ENCODE results near the gene TBC1D22B.
"Not testable (repeated sequence)": the region's sequence is repeated elsewhere in the genome, so short reads cannot be mapped to it uniquely, and the experiment has no call there.

Gene TBC1D22B

DNA sequence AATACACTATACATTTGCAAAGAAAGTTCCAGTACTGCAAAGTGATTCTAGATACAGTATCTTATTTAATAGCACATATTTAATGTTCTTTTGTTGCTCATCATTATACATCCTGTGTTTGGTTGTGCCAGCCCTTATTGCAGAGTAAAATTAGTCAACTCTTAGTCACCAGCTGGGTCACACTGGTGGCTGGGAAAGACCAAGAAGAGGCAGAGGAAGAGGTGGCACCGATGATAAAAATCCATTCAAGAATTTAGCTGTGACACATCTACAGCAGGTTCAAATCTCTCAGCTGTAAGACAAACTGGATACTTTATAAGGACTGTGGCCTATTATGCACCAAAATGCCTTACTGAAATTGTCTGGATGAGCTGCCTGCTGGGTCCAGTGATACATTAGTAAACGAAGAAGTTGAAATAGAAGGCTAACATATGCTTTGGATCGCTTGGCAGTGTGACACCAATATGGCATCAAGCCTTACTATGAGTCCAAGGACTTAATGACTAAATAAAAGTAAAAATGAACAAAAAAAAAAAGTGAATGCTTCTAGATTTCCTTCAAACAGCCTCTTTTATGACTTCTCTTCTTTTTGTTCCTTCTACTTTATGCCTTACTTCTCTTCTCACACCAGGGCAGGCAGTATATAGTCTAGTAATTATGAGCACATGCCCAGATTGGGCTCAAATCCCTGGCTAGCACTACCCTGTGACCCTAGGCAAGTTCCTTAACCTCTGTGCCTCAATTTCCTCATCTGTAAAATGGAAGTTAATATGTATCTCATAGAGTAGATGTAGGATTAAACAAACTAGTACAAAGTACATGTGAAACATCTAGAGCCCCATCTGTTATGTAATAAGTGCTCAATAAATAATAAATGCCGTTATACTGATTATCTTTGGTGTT, 66.8 kb downstream of the TBC1D22B start:
- no peak for DNase-seq

DNA sequence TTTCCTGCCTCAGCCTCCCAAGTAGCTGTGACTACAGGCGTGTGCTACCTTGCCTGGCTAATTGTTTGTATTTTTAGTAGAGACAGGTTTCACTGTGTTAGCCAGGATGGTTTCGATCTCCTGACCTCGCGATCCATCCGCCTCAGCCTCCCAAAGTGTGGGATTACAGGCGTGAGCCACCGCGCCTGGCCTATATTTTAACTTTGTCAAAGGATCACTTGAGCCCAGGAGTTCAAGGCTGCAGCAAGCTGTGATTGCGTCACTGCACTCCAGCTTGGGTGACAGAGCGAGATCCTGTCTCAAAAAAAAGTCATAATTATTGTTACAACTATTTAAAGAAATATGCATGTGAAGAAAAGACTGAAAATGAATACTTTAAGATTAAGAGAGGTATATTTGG, 72.8 kb downstream of the TBC1D22B start:
- peak; percentile 16 for DNase-seq

DNA sequence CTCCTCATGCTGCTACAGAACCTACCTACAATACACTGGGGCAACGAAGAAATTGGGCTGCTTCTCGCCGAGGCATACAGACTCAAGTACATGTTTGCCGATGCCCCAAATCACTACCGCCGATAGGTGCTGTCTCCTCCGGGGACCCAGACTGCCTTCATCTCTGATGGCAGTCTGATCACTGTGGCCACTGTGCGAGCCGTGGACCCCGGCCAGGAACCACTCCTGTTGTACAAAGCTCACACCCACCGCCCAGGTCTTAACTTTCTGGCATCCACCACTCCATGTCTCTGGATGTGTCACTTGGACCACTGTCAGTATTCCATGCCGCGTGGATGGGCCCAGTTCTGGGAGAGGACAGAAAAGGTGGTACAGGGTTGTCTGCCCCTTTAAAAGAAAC, 73.5 kb downstream of the TBC1D22B start:
- DNase-seq: no peak

DNA sequence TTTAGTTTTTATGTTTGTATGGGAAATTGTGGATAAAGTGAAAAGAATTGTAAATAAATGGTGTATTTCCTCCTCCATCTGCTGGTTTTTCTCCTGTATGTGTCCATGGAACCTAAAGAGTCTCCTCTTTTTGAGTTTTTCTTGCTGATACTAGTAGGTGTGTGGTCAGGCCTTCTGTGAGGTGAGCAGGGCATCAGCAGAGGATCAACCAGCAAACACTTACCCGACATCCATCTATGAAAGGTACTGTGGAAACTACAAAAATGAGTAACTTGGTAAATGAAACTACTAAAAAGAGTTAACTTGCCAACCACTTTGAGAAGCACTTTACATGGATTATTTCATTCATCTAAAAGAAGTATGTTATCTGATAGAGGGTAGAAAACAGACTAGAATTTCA, 75.3 kb downstream of the TBC1D22B start:
- no peak for DNase-seq

DNA sequence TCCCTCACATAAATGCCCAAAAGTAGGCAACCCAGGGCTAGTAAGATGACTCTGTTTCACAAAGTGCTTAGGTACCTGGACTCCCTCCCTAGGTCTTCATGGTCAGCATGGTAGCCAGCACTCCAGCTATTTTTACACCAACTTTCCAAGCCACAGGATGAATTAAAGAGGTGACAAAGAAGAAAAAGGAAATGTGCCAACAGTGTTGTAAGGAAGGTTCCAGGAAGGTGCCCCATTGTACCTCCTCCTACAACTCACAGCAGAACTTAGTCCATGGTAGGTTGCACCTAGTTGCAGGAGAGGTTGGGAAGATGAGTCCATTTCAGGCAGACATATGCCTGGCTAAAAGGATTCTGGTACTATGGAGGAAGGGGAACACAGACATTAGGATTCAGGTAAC, 76.5 kb downstream of the TBC1D22B start:
- no peak for DNase-seq

DNA sequence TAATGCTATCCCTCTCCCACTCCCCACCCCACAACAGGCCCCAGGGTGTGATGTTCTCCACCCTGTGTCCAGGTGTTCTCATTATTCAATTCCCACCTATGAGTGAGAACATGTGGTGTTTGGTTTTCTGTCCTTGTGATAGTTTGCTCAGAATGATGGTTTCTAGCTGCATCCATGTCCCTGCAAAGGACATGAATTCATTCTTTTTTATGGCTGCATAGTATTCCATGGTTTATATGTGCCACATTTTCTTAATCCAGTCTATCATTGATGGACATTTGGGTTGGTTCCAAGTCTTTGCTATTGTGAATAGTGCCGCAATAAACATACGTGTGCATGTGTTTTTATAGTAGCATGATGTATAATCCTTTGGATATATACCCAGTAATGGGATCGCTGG, 80.7 kb downstream of the TBC1D22B start:
- DNase-seq: not testable (repeated sequence)

DNA sequence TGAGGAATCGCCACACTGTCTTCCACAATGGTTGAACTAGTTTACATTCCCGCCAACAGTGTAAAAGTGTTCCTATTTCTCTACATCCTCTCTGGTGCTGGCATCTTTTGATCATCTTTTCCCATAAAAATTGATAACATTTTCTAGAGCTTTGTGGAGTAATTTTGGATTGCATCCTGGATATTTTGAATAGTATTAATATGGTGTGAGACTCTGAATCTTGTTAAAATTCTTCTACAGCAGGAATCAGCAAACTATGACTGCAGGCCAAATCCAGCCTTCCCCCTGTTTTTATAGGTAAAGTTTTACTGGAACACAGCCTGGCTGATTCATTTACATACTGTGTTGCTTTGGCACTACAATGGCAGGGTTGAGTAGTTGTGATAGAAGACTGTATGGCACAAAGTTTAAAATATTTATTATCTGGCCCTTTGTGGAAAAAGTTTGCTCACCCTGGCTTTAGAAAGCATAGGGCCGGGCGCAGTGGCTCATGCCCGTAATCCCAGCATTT, 81.2 kb downstream of the TBC1D22B start:
- no peak for DNase-seq

DNA sequence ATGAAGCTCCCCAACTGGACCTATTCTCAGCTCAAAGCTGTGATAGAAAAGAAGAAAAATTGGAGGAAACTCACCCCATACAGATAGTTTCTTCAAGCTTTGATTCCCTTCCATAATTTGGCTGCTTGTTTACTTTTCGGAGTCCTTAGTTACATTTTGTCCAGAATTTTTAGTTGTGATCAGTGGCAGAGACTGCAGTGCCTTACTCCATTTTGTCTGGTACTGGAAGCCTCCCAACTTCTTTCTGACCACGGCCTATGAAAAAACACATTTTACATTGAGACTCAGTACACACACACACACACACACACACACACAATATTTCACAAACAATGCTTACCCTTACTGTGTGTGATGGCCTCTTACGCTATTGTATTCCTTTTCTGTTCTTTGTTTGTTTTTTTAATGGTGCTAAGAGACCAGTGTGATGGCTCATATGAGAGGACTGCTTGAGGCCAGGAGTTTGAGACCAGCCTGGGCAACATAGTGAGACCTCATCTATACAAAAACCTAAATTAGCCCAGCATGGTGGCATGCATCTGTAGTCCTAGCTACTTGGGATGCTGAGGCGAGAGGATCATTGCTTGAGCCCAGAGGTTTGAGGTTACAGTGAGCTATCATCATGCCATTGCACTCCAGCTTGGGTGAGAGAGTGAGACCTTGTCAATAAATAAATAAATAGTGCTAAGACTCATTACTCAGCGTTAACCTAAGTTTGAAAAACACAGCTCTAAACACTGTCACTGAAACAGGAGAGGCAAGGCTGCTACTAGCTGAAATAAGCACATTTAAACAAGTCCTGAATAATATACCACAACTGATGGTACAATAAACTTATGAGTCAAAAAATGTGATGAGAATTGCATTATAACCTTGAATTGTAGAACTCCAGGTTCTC, 82.4 kb downstream of the TBC1D22B start:
- DNase-seq: no peak

DNA sequence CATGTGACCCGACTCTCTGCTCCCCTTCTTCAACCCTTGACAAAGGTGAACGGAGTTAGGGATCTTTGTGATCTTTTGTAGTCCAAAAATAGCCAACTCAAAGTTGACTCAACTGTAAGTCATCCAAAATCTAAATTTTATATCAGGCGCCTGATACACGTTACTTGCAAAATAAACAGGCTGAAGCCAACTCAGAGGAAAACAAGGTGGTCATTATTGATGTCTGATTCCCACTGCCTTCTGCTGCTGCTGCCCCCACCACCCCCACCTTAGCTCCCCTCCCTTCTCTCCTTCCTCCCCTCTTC, 83.0 kb downstream of the TBC1D22B start:
- DNase-seq: no peak

DNA sequence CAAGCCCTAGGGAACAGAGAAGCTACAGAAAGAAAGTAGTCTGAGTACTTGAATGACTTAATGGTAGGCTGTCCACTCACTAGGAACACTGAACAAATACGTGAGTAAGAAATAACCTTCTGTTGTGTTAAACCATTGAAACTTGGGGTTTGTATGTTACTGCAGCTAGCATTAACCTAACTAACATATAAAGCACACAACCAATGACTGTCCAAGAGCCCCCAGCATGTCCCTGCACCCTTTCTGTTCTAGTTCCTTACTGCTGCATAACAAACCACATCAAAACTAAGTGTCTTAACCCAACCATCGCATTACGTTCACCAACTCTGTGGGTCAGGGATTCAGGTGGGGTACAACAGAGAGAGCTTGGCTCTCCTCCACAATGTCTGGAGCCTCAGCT, 85.7 kb downstream of the TBC1D22B start:
- no peak for DNase-seq

DNA sequence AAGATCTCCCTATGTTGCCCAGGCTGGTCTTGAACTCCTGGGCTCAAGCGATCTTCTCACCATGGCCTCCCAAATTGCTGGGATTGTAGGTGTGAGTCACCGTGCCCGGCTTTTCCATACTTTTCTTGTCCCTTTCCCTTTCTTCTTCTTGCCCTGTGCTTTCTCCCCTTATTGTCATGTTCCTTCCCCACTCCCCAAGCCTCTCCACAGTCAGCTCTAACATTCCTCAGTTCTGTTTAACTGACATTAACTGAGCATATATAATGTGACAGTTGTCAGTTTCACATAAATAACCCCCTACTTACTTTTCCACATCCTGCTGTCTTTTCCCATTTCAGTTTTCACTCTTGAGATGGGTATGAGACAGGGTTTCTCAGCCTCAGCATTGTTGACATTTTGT, 86.7 kb downstream of the TBC1D22B start:
- no peak for DNase-seq

DNA sequence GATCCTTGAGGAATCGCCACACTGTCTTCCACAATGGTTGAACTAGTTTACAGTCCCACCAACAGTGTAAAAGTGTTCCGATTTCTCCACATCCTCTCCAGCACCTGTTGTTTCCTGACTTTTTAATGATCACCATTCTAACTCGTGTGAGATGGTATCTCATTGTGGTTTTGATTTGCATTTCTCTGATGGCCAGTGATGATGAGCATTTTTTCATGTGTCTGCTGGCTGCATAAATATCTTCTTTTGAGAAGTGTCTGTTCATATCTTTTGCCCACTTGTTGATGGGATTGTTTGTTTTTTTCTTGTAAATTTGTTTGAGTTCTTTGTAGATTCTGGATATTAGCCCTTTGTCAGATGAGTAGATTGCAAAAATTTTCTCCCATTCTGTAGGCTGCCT, 88.2 kb downstream of the TBC1D22B start:
- DNase-seq: not testable (repeated sequence)

DNA sequence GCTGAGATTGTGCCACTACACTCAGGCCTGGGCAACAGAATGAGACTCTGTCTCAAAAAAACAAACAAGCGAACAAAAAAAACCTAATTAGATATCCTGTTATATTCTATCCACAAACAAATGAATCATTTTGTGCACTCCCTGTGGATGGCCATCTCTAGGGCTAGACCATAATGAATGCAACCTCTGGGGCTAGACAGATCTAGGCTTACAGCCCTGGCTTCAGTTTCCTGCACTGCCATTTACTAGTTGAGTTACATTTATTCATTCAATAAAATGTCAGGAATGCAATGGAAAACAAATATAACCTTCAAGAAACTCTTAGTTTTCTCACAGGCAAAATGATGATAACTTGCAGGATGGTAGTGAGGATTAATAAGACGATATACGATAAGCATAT, 89.6 kb downstream of the TBC1D22B start:
- no peak for DNase-seq

DNA sequence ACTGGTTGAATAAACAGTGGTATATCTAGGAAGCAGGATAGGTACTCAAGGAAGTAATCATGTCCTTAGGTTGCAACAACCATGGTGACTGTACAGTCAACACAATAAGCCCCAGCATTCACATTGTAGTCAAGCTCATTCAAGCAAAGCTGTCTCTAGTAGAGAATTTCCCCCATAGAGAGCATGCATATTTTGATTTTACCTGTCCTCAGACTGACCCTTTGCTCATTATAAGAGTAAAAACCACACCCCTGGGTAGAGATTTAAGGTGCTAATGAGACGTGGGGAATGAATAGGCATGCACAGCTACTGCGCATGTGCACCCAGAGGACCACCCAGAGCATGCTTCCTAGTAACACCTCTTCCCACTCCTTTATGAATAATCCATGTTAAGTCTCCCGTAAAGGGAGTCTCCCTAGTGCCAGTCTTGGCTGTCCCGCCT, 90.1 kb downstream of the TBC1D22B start:
- DNase-seq: no peak

DNA sequence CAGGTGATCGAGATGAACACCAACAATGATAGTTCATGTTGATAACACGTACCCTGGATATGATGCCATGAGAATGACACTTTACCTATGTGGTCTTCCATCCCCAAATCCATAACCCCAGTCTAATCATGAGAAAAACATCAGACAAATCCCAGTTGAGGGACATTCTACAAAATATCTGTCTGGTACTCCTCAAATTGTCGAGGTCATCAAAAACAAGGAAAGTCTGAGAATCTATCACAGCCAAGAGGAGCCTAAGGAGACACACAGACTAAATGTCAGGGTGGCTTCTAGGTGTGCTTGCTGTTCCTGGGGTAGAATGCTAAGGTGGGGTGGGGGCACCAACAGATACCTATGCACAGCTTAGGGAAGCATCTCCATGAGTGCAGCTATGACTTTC, 93.5 kb downstream of the TBC1D22B start:
- DNase-seq: no peak

DNA sequence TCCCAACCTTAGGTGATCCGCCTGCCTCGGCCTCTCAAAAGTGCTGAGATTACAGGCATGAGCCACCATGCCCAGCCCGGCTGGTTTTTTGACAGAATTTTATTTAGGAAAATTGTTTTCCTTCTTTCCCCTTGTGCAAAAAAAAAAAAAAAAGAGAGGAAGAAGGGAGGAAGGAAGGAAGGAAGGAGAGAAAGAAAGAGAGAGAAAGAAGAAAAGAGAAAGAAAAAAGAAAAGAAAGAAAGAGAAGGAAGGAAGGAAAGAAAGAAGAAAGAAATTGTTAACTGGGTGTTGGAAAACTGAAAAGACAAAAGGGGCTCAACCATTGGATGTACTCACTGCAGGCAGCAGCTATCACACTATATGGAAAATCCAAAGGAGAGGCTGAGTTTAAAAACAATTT, 94.8 kb downstream of the TBC1D22B start:
- DNase-seq: no peak

DNA sequence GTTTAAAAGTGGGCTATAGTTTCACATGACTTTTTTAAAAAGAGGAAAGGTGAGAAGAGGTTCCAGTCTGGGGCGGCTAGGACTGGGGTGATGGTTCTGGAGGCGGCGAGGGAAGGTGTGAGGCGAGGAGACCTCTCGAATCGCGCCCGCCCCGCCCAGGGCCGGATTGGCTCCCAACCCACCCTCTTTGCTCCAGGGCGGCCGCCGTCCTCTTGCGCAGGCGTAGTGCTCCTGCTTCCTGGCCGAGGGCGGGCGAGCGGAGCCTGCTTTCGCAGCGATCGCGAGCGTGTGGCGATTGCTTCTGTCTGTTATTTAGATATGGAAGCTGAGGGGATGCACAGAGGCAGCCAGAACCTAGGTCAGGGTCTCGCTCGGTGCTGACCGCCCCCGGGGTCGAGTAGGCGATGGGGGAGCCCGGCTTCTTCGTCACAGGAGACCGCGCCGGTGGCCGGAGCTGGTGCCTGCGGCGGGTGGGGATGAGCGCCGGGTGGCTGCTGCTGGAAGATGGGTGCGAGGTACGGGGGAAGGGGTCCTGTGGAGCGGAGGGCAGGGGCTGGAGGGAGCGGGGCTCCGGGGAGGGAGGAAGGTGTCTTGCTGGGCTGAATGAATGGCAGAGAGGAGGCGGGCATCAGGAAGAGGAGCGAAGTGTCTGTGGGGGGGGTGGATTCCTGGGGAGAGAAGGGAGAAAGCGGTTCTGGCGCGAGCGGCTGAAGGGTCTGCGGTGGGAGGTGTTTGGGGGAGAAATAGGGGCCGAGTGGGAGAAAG, 96.4 kb downstream of the TBC1D22B start, which contains the start of gene RNF8:
RNF8 (plus strand) TSS at position 223 of the 765 bp plus-strand sequence; CDS start at position 405, 182 bp downstream.
- peak; percentile 77 for DNase-seq

DNA sequence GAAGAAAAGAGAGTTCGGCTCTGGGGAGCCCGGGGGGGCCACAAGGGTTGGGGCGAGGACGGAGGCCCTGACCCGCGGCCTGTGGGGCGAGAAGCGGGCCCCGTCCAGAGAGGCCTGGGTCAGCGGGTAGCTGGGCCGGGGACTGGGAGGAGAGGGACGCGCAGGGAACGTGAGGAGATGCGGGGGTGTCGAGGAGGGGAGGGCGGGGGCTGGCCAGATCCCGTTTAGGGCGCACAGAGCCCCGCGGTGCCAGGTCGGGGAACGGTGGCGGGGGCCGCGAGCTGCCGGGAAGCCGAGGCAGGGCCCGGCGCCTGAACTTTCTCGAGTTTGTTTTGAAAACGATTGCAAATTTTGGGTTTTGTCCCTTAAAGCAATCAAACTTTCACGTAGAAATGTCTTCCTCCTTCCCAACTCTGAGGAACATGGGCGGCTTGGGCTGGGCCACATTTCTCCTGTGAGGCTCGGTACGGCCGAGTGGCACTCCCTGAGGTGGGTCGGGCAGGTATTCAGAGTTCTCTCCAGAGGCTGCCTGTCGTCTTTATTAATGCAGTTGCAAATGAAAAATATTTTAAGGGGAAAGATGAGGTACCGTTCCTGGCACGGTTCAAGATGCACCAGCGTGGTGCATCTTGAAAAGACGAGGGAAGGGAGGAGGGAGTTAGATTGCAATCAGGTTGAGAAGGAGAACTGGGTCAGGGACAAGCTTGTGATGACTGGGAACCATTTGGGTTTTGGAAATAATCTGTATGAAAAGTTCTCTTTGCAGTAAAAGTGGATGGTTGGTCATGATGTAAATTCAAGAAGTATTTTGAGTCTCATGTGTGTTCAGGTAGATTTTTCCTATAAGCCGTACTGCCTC, 97.2 kb downstream of the TBC1D22B start:
- DNase-seq: no peak

DNA sequence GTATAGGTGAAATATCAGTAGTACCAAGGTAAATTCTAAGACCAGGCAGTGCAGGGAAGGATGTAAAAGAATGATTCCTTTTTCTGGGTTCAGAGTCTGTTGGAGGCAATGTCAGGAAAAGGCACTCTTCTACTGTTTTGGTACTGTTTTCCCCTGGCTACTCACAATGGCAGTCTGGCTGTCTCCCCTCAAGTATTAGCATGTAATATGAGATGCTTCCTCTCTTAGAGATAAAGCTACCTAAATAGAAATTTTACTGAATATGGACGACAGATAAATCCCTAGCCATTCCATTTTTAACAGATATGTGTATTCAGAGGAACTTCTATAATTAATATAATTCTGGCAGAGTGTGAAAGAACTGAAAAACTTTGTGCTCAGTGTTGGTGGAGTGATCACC, 99.7 kb downstream of the TBC1D22B start:
- no peak for DNase-seq

DNA sequence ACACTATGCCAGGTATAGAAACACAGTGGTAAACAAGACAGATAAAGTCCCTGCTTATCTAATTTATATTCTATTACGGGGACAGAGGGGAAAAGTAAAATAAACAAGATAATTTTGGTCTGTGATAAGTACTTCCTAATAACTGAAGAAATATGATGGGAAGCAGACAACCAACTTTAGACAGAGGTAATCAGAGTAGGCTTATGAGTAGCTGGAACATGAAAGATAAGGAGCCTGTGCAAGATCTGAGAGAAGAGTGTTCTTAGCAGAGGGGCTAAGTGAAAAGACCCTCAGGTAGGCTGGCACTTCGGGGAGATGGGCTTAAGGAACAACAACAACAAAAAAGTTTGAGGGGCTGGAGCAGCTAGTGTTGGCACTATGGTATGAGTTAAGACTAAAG, 100.3 kb downstream of the TBC1D22B start:
- DNase-seq: no peak

DNA sequence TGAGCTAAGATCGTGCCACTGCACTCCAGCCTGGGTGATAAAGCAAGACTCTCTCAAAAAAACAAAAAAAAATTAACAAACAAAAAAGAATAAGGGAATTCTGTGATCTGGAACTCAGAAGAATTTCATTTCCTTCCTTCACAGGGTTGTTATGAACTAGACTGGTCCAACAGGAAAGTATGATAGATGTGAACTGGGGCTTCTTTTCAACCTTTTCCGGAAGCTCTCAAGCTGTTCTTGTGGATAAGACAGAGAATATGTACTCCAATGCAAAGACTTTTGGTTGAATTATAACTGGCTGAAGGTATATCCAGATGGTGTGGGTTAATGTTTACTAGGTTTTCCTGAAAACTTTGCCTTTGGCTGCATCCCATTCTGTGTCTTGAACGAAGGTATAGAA, 101.5 kb downstream of the TBC1D22B start:
- DNase-seq: no peak

Measured in MV-4-11 (cell line).